Hepatocyte (in vitro differentiated cells): ENCODE measurements around the gene CHRNB4. TPM values are rescaled to one million over a fixed set of nuclear protein-coding genes. Genes with fewer than 3 reads are reported as not detected.

Experiments
- DNase-seq: peaks from one replicate; pipeline ENCODE4 v3.0.0-alpha.2; 2016; ENCODE audit warnings: low spot score
- H2AFZ ChIP-seq: fragments of 200-600 bp; sonication (generic); 2 replicates; pipeline ENCODE4 v1.6.0; 2016; ENCODE audit warnings: antibody characterized with exemption, mild to moderate bottlenecking
- H3K27ac ChIP-seq: fragments of 200-600 bp; sonication (generic); 2 replicates; pipeline ENCODE4 v1.5.1; 2016; ENCODE audit warnings: mild to moderate bottlenecking
- H3K27me3 ChIP-seq: fragments of 200-600 bp; sonication (generic); 2 replicates; pipeline ENCODE4 v1.6.1; 2016
- H3K36me3 ChIP-seq: fragments of 200-600 bp; sonication (generic); replicated peaks from 2 replicates; pipeline ENCODE4 v1.5.1; 2016; ENCODE audit warnings: low read depth; ENCODE audit not compliant: insufficient read depth
- H3K4me1 ChIP-seq: fragments of 200-600 bp; sonication (generic); 2 replicates; pipeline ENCODE4 v1.5.1; 2016; ENCODE audit warnings: mild to moderate bottlenecking, moderate library complexity; ENCODE audit not compliant: insufficient read depth
- H3K4me2 ChIP-seq: fragments of 200-600 bp; sonication (generic); 2 replicates; pipeline ENCODE4 v1.6.0; 2016
- H3K4me3 ChIP-seq: fragments of 200-600 bp; sonication (generic); 2 replicates; pipeline ENCODE4 v1.5.1; 2016; ENCODE audit warnings: mild to moderate bottlenecking
- H3K79me2 ChIP-seq: fragments of 200-600 bp; sonication (generic); 2 replicates; pipeline ENCODE4 v1.6.0; 2017; ENCODE audit warnings: mild to moderate bottlenecking
- H3K9me2 ChIP-seq: fragments of 200-600 bp; sonication (generic); replicated peaks from 2 replicates; pipeline ENCODE4 v1.6.0; 2017; ENCODE audit warnings: mild to moderate bottlenecking; ENCODE audit not compliant: insufficient read depth
- H3K9me3 ChIP-seq: fragments of 200-600 bp; sonication (generic); 2 replicates; pipeline ENCODE4 v1.5.1; 2016; ENCODE audit warnings: low read depth, mild to moderate bottlenecking
- H4K20me1 ChIP-seq: fragments of 200-600 bp; sonication (generic); 2 replicates; pipeline ENCODE4 v1.6.0; 2016; ENCODE audit warnings: mild to moderate bottlenecking; ENCODE audit not compliant: insufficient read depth, poor library complexity, severe bottlenecking
- CTCF ChIP-seq: fragments of 200-600 bp; sonication (generic); IDR thresholded peaks from 2 replicates; pipeline ENCODE4 v1.5.1; 2016; ENCODE audit warnings: antibody characterized with exemption, mild to moderate bottlenecking; ENCODE audit not compliant: poor library complexity
- EZH2 ChIP-seq: fragments of 200-600 bp; sonication (generic); IDR thresholded peaks from 2 replicates; pipeline ENCODE4 v1.6.1; 2016; ENCODE audit warnings: antibody characterized with exemption, mild to moderate bottlenecking, borderline replicate concordance
- EZH2phosphoT487 ChIP-seq: fragments of 200-600 bp; sonication (generic); IDR thresholded peaks from one replicate; pipeline ENCODE4 v1.6.1; 2018; ENCODE audit warnings: antibody characterized with exemption, mild to moderate bottlenecking, low read depth, moderate library complexity; ENCODE audit not compliant: unreplicated experiment, severe bottlenecking
- WGBS: methylation state at CpG from one replicate; pipeline ENCODE4 v1.1.6; 2016; ENCODE audit warnings: low lambda C conversion rate; ENCODE audit errors: missing lambda C conversion rate; 5-methylcytosine and 5-hydroxymethylcytosine counted together
- polyA plus RNA-seq: library from polyadenylated mRNA; unstranded; fragments of >200 nt; fragmentation: Nextera tagmentation; extraction: Ambion mirVana; gene quantifications from 2 replicates; pipeline ENCODE4 v1.2.1, GENCODE V29; 2016
- total RNA-seq: library from RNA; depleted of rRNA; stranded (reverse); fragments of >200 nt; gene quantifications from 2 replicates; pipeline ENCODE4 v1.2.3, GENCODE V29; 2014

Gene CHRNB4
- total and polyA plus RNA-seq, 2 experiments from 2014 or later, result 0.48 TPM; not detected in 1

- Histone ChIP-seq H3K36me3 (no peaks in the 10 kb centered on the region), H3K4me1 (no peaks in the 10 kb centered on the region), H3K4me3 (no peak overlapping the region), H3K27me3 (no peaks in the 10 kb centered on the region), H4K20me1 (no peaks in the 10 kb centered on the region), H3K27ac (no peak overlapping the region), H2AFZ (no peak overlapping the region), H3K9me3 (no peaks in the 10 kb centered on the region), H3K79me2 (no peaks in the 10 kb centered on the region), H3K4me2 (no peak overlapping the region), H3K9me2 (no peaks in the 10 kb centered on the region)
- no peak for DNase-seq
- TF ChIP-seq EZH2 (no peak), EZH2phosphoT487 (no peak), CTCF (no peak)
- WGBS, result 82% methylated on average over 2 of the region's 2 CpGs
Measured at GRCh38 chr15:78604420-78604819, 36.6 kb downstream of the CHRNB4 start.

GRCh38 chr15:78603467-78603866 is 37.5 kb downstream of the CHRNB4 start:
- Histone ChIP-seq H3K9me3 (no peaks in the 10 kb centered on the region), H4K20me1 (no peaks in the 10 kb centered on the region), H3K36me3 (no peaks in the 10 kb centered on the region), H3K27ac (no peak overlapping the region), H3K27me3 (no peaks in the 10 kb centered on the region), H2AFZ (no peak overlapping the region), H3K79me2 (no peaks in the 10 kb centered on the region), H3K9me2 (no peaks in the 10 kb centered on the region), H3K4me3 (no peak overlapping the region), H3K4me2 (no peak overlapping the region), H3K4me1 (no peaks in the 10 kb centered on the region)
- 71% methylated on average over 3 of the region's 3 CpGs for WGBS
- DNase-seq, result no peak
- TF ChIP-seq EZH2phosphoT487, result no peak
- no peak for TF ChIP-seq EZH2
- TF ChIP-seq CTCF, result no peak

- H2AFZ ChIP-seq, result no peak overlapping the region
- no peak overlapping the region for H3K27ac ChIP-seq
- no peak overlapping the region for H3K4me2 ChIP-seq
- no peaks in the 10 kb centered on the region for H3K79me2 ChIP-seq
- H3K4me3 ChIP-seq, result no peak overlapping the region
- no peaks in the 10 kb centered on the region for H3K9me3 ChIP-seq
- no peaks in the 10 kb centered on the region for H3K36me3 ChIP-seq
- H4K20me1 ChIP-seq, result no peaks in the 10 kb centered on the region
- no peaks in the 10 kb centered on the region for H3K27me3 ChIP-seq
- no peak for TF ChIP-seq EZH2phosphoT487
- TF ChIP-seq CTCF, result no peak
- no peak for TF ChIP-seq EZH2
- H3K9me2 ChIP-seq, result no peaks in the 10 kb centered on the region
- H3K4me1 ChIP-seq, result no peaks in the 10 kb centered on the region
- DNase-seq, result no peak
Measured at GRCh38 chr15:78599189-78599588, 41.8 kb downstream of the CHRNB4 start.

- WGBS, result 92% methylated on average over 3 of the region's 3 CpGs
- Histone ChIP-seq H3K4me1 (no peaks in the 10 kb centered on the region), H3K4me3 (no peak overlapping the region), H3K4me2 (no peak overlapping the region), H3K27ac (no peak overlapping the region), H4K20me1 (no peaks in the 10 kb centered on the region), H3K36me3 (no peaks in the 10 kb centered on the region), H3K9me3 (no peaks in the 10 kb centered on the region), H3K9me2 (no peaks in the 10 kb centered on the region), H3K27me3 (no peaks in the 10 kb centered on the region), H3K79me2 (no peaks in the 10 kb centered on the region), H2AFZ (no peak overlapping the region)
- TF ChIP-seq CTCF (no peak), EZH2phosphoT487 (no peak), EZH2 (no peak)
- DNase-seq, result no peak
Measured at GRCh38 chr15:78598348-78598747, 42.7 kb downstream of the CHRNB4 start.
